ENCODE measurements around the gene FOXP2.

DNA sequence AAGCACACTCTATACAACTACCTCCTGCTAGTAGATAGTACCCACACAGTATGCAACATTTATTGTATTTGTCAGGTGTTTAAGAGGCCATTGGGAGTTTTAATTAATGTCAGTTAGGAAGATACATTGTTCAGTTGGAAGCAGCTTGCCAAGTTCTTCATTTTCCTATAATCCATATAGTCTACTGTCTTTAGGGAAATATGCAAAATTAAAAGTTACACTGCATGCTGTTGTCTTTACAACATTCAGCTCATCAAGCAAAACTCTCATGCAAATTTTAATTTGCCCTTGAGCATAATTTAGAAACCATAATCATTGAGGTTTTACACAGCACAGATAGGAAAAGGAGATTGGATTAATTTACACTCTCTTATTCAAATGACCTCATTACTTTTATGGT lies 17.4 kb downstream of the FOXP2 start:
- TF ChIP-seq, protein P1, sequence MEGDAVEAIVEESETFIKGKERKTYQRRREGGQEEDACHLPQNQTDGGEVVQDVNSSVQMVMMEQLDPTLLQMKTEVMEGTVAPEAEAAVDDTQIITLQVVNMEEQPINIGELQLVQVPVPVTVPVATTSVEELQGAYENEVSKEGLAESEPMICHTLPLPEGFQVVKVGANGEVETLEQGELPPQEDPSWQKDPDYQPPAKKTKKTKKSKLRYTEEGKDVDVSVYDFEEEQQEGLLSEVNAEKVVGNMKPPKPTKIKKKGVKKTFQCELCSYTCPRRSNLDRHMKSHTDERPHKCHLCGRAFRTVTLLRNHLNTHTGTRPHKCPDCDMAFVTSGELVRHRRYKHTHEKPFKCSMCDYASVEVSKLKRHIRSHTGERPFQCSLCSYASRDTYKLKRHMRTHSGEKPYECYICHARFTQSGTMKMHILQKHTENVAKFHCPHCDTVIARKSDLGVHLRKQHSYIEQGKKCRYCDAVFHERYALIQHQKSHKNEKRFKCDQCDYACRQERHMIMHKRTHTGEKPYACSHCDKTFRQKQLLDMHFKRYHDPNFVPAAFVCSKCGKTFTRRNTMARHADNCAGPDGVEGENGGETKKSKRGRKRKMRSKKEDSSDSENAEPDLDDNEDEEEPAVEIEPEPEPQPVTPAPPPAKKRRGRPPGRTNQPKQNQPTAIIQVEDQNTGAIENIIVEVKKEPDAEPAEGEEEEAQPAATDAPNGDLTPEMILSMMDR (IDR thresholded peaks at IDR 0.05): no peak
- no peak for TF ChIP-seq EP300 (IDR thresholded peaks at IDR 0.05)
- no peak for TF ChIP-seq POLR2A (IDR thresholded peaks at IDR 0.05)

All from sigmoid colon (tissue), 4 donors.